Naive thymus-derived CD8-positive, alpha-beta T cell (primary cell): ENCODE measurements around the gene SLC39A11. TPM values are rescaled to one million over a fixed set of nuclear protein-coding genes. Genes with fewer than 3 reads are reported as not detected.
A peak's percentile ranks its signal among the peaks of the same experiment; 100 is the strongest.

ENCODE experiments used
- ATAC-seq, 2 donors: fragments of 150-1000 bp; cut with Tn5 transposase in 1 of 2; sonication (Bioruptor Pico), chemical (Tn5 transposase) in 1 of 2; 1 replicate in 1 of 2; 2 replicates in 1 of 2; pipeline ENCODE4 v1.10.0; 2021; ENCODE audit warnings: mild to moderate bottlenecking in 2 of 2, moderate library complexity in 2 of 2
- POLR2A ChIA-PET: fragments of 350-600 bp; sonication (Branson Sonifier 250); formaldehyde crosslinking; loops from one replicate; lab custom pipeline; 2021; ENCODE audit warnings: antibody characterized with exemption; lab: Charles Lee
- DNase-seq, 10 donors: peaks; one replicate each; pipeline versions ENCODE4 v3.0.0 to v3.0.0-alpha.2; 2020 to 2022
- H3K27ac Mint-ChIP-seq, 10 donors: one replicate each; pipeline ENCODE4 v1.8.0; 2020 to 2022; ENCODE audit warnings: mild to moderate bottlenecking in 10 of 10, mixed read lengths in 10 of 10, moderate library complexity in 4 of 10, inconsistent platforms in 1 of 10
- H3K27me3 Mint-ChIP-seq, 5 donors: one replicate each; pipeline ENCODE4 v1.8.0; 2021 to 2022; ENCODE audit warnings: mixed read lengths in 5 of 5
- H3K36me3 Mint-ChIP-seq, 3 donors: one replicate each; pipeline ENCODE4 v1.8.0; 2020 to 2022; ENCODE audit warnings: mixed read lengths in 3 of 3, mild to moderate bottlenecking in 2 of 3, inconsistent platforms in 1 of 3
- H3K4me1 Mint-ChIP-seq, 4 donors: one replicate each; pipeline ENCODE4 v1.8.0; 2021 to 2022; ENCODE audit warnings: mixed read lengths in 4 of 4
- H3K4me3 Mint-ChIP-seq, 10 donors: one replicate each; pipeline ENCODE4 v1.8.0; 2020 to 2022; ENCODE audit warnings: mild to moderate bottlenecking in 10 of 10, mixed read lengths in 10 of 10, moderate library complexity in 6 of 10, inconsistent platforms in 1 of 10
- H3K9me3 Mint-ChIP-seq, 9 donors: one replicate each; pipeline ENCODE4 v1.8.0; 2020 to 2022; ENCODE audit warnings: mixed read lengths in 9 of 9, mild to moderate bottlenecking in 3 of 9, inconsistent platforms in 1 of 9, moderate library complexity in 1 of 9
- polyA plus RNA-seq, 3 donors: library from polyadenylated mRNA; unstranded; fragments of 300-500 nt; fragmentation: Illumina TruSeq; gene quantifications; one replicate each; pipeline ENCODE4 v1.2.3, GENCODE V29; 2021
- total RNA-seq, 8 experiments: library from RNA in 2 of 8; stranded (reverse) in 2 of 8; gene quantifications; one replicate each; pipeline ENCODE4 v1.2.3 and lab custom pipeline; 2021 to 2026

SLC39A11 gene
- total and polyA plus RNA-seq, 5 experiments from 2014 or later, result 6.2 to 14.4 (median 10.3) TPM

- no peak overlapping the region for H3K27ac Mint-ChIP-seq
- no peak overlapping the region for H3K4me3 Mint-ChIP-seq
- peaks cover 0 to 4% (median 0%) of the 10 kb centered on the region in 3 donors for H3K36me3 Mint-ChIP-seq
- peaks cover 0 to 11% (median 2%) of the 10 kb centered on the region in 9 donors for H3K9me3 Mint-ChIP-seq
- peaks cover 5 to 14% (median 8%) of the 10 kb centered on the region in 4 donors for H3K4me1 Mint-ChIP-seq
- H3K27me3 Mint-ChIP-seq, result peaks cover 19 to 95% (median 43%) of the 10 kb centered on the region in 5 donors
- DNase-seq, result no peak
- ATAC-seq, result no peak
- POLR2A ChIA-PET, result no interaction called here
Observed at GRCh38 chr17:72622661-72623433, 469.6 kb downstream of the SLC39A11 start.

GRCh38 chr17:72619976-72620650, 472.4 kb downstream of the SLC39A11 start:
- Mint-ChIP-seq H3K4me1 (peaks cover 5 to 25% (median 16%) of the 10 kb centered on the region in 4 donors), H3K36me3 (no peaks in the 10 kb centered on the region), H3K27ac (no peak overlapping the region), H3K27me3 (peaks cover 19 to 84% (median 44%) of the 10 kb centered on the region in 5 donors), H3K4me3 (no peak overlapping the region), H3K9me3 (peaks cover 0 to 2% (median 0%) of the 10 kb centered on the region in 9 donors)
- POLR2A ChIA-PET, result no interaction called here
- DNase-seq, result no peak
- no peak for ATAC-seq

- H3K27me3 Mint-ChIP-seq, result peaks cover 23 to 84% (median 52%) of the 10 kb centered on the region in 5 donors
- no peaks in the 10 kb centered on the region for H3K36me3 Mint-ChIP-seq
- DNase-seq (no peak), ATAC-seq (peak in 1 of 2 donors; percentile 48)
- peaks cover 5 to 25% (median 16%) of the 10 kb centered on the region in 4 donors for H3K4me1 Mint-ChIP-seq
- H3K27ac Mint-ChIP-seq, result peak overlapping the region in 3 of 10 donors; percentile 18 to 46 (median 26)
- POLR2A ChIA-PET, result no interaction called here
- H3K4me3 Mint-ChIP-seq, result peak overlapping the region; percentile 50 to 76 (median 66)
- peaks cover 0 to 2% (median 0%) of the 10 kb centered on the region in 9 donors for H3K9me3 Mint-ChIP-seq
Observed at GRCh38 chr17:72618001-72618509, 474.4 kb downstream of the SLC39A11 start.

- peak overlapping the region in 6 of 10 donors; percentile 50 to 76 (median 66) for H3K4me3 Mint-ChIP-seq
- ATAC-seq (no peak), DNase-seq (no peak)
- no peaks in the 10 kb centered on the region for H3K36me3 Mint-ChIP-seq
- H3K9me3 Mint-ChIP-seq, result peaks cover 0 to 2% (median 0%) of the 10 kb centered on the region in 9 donors
- POLR2A ChIA-PET, result no interaction called here
- H3K4me1 Mint-ChIP-seq, result peaks cover 5 to 25% (median 16%) of the 10 kb centered on the region in 4 donors
- H3K27ac Mint-ChIP-seq, result peak overlapping the region in 2 of 10 donors; percentile 26 to 46
- peaks cover 20 to 83% (median 48%) of the 10 kb centered on the region in 5 donors for H3K27me3 Mint-ChIP-seq
Observed at GRCh38 chr17:72617557-72617956, 474.9 kb downstream of the SLC39A11 start.

GRCh38 chr17:72616447-72616846, 476.0 kb downstream of the SLC39A11 start:
- Mint-ChIP-seq H3K9me3 (peaks cover 0 to 2% (median 0%) of the 10 kb centered on the region in 9 donors), H3K27ac (no peak overlapping the region), H3K27me3 (peaks cover 19 to 75% (median 49%) of the 10 kb centered on the region in 5 donors), H3K4me1 (peaks cover 5 to 25% (median 16%) of the 10 kb centered on the region in 4 donors), H3K4me3 (no peak overlapping the region), H3K36me3 (no peaks in the 10 kb centered on the region)
- DNase-seq, result no peak
- POLR2A ChIA-PET, result no interaction called here
- no peak for ATAC-seq

- H3K9me3 Mint-ChIP-seq, result peaks cover 0 to 2% (median 0%) of the 10 kb centered on the region in 9 donors
- no peak overlapping the region for H3K4me3 Mint-ChIP-seq
- ATAC-seq (no peak), DNase-seq (no peak)
- POLR2A ChIA-PET, result no interaction called here
- no peaks in the 10 kb centered on the region for H3K36me3 Mint-ChIP-seq
- no peak overlapping the region for H3K27ac Mint-ChIP-seq
- H3K4me1 Mint-ChIP-seq, result peaks cover 5 to 25% (median 16%) of the 10 kb centered on the region in 4 donors
- peaks cover 17 to 77% (median 54%) of the 10 kb centered on the region in 5 donors for H3K27me3 Mint-ChIP-seq
Observed at GRCh38 chr17:72615627-72615991, 476.9 kb downstream of the SLC39A11 start.

DNA sequence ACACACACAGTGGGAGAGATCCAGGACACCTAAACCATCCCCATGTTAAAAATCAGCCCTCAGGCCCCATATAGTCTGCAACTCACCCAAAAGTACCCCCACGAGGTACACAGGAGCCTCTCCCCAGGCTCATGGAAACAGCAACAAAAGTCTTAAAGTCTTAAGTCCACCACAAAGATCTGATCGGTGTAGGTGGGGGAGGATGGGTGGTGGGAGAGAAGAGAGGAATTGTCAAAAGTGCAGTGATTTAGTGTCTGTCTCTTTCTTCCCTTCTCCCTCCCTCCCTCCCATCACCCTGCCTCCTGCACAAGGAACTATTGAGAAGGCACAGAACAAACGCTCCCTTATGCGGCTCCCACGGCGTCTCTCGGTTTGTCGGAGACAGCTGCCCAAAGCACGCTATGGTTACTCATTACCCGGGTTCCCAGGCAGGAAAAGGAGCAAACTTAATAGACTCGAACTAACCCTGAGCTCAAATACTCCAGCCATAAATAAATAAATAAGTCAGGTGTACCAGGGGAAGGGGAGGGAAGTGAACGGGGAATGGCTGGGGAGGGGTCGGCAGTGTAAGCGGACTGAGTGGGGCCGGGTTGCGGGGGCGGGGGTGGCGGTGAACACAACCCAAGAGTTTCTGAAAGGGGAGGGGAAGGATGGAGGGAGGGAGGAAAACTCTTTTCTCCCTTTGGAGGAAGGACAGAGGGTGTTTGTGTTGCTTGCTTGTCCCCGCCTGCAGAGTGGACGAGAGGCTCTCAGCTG, 477.4 kb downstream of the SLC39A11 start:
- Mint-ChIP-seq H3K4me3 (no peak overlapping the region), H3K36me3 (no peaks in the 10 kb centered on the region), H3K9me3 (peaks cover 0 to 2% (median 0%) of the 10 kb centered on the region in 9 donors), H3K27ac (no peak overlapping the region), H3K27me3 (peaks cover 14 to 71% (median 54%) of the 10 kb centered on the region in 5 donors), H3K4me1 (peaks cover 5 to 25% (median 16%) of the 10 kb centered on the region in 4 donors)
- DNase-seq (no peak), ATAC-seq (no peak)
- POLR2A ChIA-PET, result no interaction called here

DNA sequence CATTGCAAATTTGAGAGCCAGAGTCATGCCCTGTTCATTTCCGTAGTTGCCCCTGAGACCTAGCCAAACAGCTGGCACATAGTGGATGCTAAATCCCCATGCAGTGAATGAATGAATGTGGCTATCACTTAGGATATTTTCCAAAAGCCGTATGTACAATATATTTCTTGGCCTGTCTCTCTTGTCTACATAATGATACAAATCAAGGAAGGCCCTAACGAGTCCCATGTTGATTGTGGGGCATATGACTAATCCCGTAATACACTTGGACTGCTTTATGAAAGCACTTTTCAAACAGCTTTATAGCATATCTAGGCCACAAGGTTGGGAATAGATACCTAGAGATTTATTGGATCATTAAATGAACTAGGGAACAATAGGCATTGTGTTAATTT, 478.0 kb downstream of the SLC39A11 start:
- H3K36me3 Mint-ChIP-seq, result no peaks in the 10 kb centered on the region
- peaks cover 5 to 25% (median 16%) of the 10 kb centered on the region in 4 donors for H3K4me1 Mint-ChIP-seq
- ATAC-seq (no peak), DNase-seq (no peak)
- H3K4me3 Mint-ChIP-seq, result no peak overlapping the region
- H3K27ac Mint-ChIP-seq, result no peak overlapping the region
- peaks cover 13 to 65% (median 50%) of the 10 kb centered on the region in 5 donors for H3K27me3 Mint-ChIP-seq
- POLR2A ChIA-PET, result no interaction called here
- peaks cover 0 to 2% (median 0%) of the 10 kb centered on the region in 9 donors for H3K9me3 Mint-ChIP-seq

DNA sequence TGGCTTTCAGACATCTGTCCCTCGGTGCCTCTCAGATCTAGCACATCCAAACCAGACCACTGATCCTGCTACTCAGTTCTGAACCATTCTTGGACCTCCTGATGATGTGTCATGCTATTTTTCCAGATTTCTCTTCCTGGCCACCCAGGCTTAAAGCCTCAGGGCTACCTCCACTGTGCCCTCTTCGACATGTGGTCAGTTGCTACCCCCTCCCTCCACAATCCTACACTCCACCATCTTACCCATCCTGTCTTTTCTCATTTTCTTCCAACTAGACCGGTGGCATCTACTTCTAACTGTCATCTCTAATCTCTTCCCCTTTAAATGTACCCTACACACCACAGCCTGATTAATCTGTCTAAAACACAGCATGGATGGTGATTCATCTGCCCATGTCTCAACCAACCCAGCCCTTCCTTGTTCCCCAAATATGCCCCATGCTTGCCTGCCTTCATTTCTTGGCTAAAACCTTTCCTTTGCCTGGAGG, 478.6 kb downstream of the SLC39A11 start:
- Mint-ChIP-seq H3K27me3 (peaks cover 12 to 59% (median 46%) of the 10 kb centered on the region in 5 donors), H3K36me3 (no peaks in the 10 kb centered on the region), H3K9me3 (peaks cover 0 to 2% (median 0%) of the 10 kb centered on the region in 9 donors), H3K4me1 (peaks cover 5 to 22% (median 16%) of the 10 kb centered on the region in 4 donors), H3K4me3 (no peak overlapping the region), H3K27ac (peak overlapping the region in 1 of 10 donors; percentile 42)
- POLR2A ChIA-PET, result no interaction called here
- DNase-seq, result no peak
- no peak for ATAC-seq

DNA sequence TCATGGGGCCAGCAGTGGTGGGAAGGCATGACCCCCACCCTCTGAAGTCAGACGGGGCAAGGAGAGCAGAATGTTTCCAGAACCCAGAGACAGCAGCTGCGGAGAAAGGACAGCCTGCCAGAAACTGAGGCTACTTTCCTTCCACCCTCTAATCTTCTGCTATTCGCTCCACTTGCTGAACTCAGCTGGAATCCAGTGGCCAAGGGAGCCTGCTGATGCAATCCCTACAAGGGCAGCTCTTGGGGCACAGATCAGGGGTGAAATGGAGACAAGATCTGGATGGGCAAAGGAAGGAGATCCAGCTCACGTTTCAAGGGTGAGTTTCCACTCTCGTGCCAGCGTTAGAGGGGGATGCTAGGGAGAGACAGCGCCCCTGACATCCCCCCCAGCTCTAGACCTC, 479.1 kb downstream of the SLC39A11 start:
- H3K9me3 Mint-ChIP-seq, result peaks cover 0 to 6% (median 3%) of the 10 kb centered on the region in 9 donors
- H3K27me3 Mint-ChIP-seq, result peaks cover 12 to 55% (median 46%) of the 10 kb centered on the region in 5 donors
- no peak overlapping the region for H3K27ac Mint-ChIP-seq
- DNase-seq (no peak), ATAC-seq (no peak)
- no peak overlapping the region for H3K4me3 Mint-ChIP-seq
- POLR2A ChIA-PET, result no interaction called here
- H3K4me1 Mint-ChIP-seq, result peaks cover 5 to 17% (median 13%) of the 10 kb centered on the region in 4 donors
- peaks cover 0 to 2% (median 0%) of the 10 kb centered on the region in 3 donors for H3K36me3 Mint-ChIP-seq

- H3K36me3 Mint-ChIP-seq, result peaks cover 0 to 18% (median 0%) of the 10 kb centered on the region in 3 donors
- H3K27me3 Mint-ChIP-seq, result peaks cover 10 to 42% (median 36%) of the 10 kb centered on the region in 5 donors
- no peak overlapping the region for H3K27ac Mint-ChIP-seq
- H3K9me3 Mint-ChIP-seq, result peaks cover 0 to 20% (median 10%) of the 10 kb centered on the region in 9 donors
- H3K4me1 Mint-ChIP-seq, result no peaks in the 10 kb centered on the region
- POLR2A ChIA-PET, result no interaction called here
- DNase-seq (no peak), ATAC-seq (no peak)
- no peak overlapping the region for H3K4me3 Mint-ChIP-seq
Observed at GRCh38 chr17:72611172-72611571, 481.3 kb downstream of the SLC39A11 start.

DNA sequence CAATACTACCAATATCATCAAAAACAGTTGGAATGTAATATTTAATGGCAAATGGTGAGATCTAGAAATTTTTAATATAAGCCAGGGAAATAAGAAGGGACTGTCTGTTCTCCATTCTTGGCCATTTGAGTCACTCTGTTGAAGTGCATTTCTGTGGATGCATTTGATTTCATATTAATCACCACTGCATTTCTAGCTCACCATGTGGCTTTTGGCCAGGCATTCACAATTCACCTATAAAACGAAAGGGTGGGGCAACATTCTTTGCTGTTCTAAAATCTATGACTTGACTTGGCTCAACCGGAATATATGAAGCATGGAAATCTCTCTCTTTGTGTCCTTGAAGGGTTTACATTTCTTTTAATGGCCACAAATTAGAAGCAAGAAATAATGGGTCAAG, 483.0 kb downstream of the SLC39A11 start:
- H3K4me3 Mint-ChIP-seq, result no peak overlapping the region
- DNase-seq (no peak), ATAC-seq (no peak)
- H3K4me1 Mint-ChIP-seq, result no peaks in the 10 kb centered on the region
- peaks cover 0 to 20% (median 10%) of the 10 kb centered on the region in 9 donors for H3K9me3 Mint-ChIP-seq
- POLR2A ChIA-PET, result no interaction called here
- peaks cover 0 to 18% (median 0%) of the 10 kb centered on the region in 3 donors for H3K36me3 Mint-ChIP-seq
- H3K27me3 Mint-ChIP-seq, result peaks cover 7 to 43% (median 28%) of the 10 kb centered on the region in 5 donors
- H3K27ac Mint-ChIP-seq, result no peak overlapping the region
